Body of pancreas (tissue), 4 donors: ENCODE results near the gene ZNF608. TPM values are rescaled to one million over a fixed set of nuclear protein-coding genes. Genes with fewer than 3 reads are reported as not detected.

Source experiments
- ATAC-seq: fragments of 150-250 bp; one replicate; pipeline ENCODE4 v1.9.1; 2016
- DNase-seq, 4 donors: peaks; one replicate each; pipeline ENCODE4 v3.0.0-alpha.2; 2019
- H3K27ac ChIP-seq, 4 donors: fragments of 200-600 bp; sonication (generic); 1 replicate in 3 of 4; 2 replicates in 1 of 4; pipeline versions ENCODE4 v1.5.1 to v1.6.1; 2016 to 2019; ENCODE audit warnings: mild to moderate bottlenecking in 1 of 4, mixed read lengths in 1 of 4, moderate library complexity in 1 of 4
- H3K27me3 ChIP-seq, 2 donors: fragments of 200-600 bp; sonication (generic); one replicate each; pipeline ENCODE4 v1.6.0; 2016; ENCODE audit warnings: mild to moderate bottlenecking in 1 of 2
- H3K36me3 ChIP-seq, 2 donors: fragments of 200-600 bp; sonication (generic); replicated peaks in 1 of 2; 2 replicates each; pipeline ENCODE4 v1.5.1; 2016; ENCODE audit warnings: low read depth in 2 of 2; ENCODE audit not compliant: insufficient read depth in 1 of 2
- H3K4me1 ChIP-seq: fragments of 200-600 bp; sonication (generic); one replicate; pipeline ENCODE4 v1.6.0; 2016
- H3K4me3 ChIP-seq, 2 donors: fragments of 200-600 bp; sonication (generic); 1 replicate in 1 of 2; 2 replicates in 1 of 2; pipeline ENCODE4 v1.5.1; 2016 to 2019
- H3K9me3 ChIP-seq, 3 donors: fragments of 200-600 bp; sonication (generic); 1 replicate in 2 of 3; 2 replicates in 1 of 3; pipeline ENCODE4 v1.5.1; 2016
- POLR2A ChIP-seq, 3 donors: fragments of 450-650 bp; IDR thresholded peaks; one replicate each; pipeline ENCODE4 v1.6.1; 2016; ENCODE audit warnings: antibody characterized with exemption in 3 of 3, mild to moderate bottlenecking in 2 of 3
- WGBS, 2 donors: methylation state at CpG; one replicate each; pipeline ENCODE4 v1.1.5; 2017; 5-methylcytosine and 5-hydroxymethylcytosine counted together
- intact Hi-C: fragments of 100-400 bp; cut with DNase I; formaldehyde crosslinking; loops from one replicate; pipeline ENCODE4 v1.15.1; 2023
- total RNA-seq, 2 donors: library from RNA; depleted of rRNA; stranded (reverse); fragments of >200 nt; gene quantifications; one replicate each; pipeline ENCODE4 v1.1.0, GENCODE V29; 2016
- TF ChIP-seq, protein P1 (sequence below), 7 experiments: fragments of 450-650 bp in 4 of 7; fragments of 200-600 bp in 3 of 7; sonication (generic) in 3 of 7; IDR thresholded peaks; one replicate each; pipeline ENCODE4 v1.5.1; 2016 to 2019; ENCODE audit warnings: antibody characterized with exemption in 7 of 7

ZNF608 gene
- total RNA-seq, 2 donors from 2014 or later: 30.1 to 33.6 TPM

DNA sequence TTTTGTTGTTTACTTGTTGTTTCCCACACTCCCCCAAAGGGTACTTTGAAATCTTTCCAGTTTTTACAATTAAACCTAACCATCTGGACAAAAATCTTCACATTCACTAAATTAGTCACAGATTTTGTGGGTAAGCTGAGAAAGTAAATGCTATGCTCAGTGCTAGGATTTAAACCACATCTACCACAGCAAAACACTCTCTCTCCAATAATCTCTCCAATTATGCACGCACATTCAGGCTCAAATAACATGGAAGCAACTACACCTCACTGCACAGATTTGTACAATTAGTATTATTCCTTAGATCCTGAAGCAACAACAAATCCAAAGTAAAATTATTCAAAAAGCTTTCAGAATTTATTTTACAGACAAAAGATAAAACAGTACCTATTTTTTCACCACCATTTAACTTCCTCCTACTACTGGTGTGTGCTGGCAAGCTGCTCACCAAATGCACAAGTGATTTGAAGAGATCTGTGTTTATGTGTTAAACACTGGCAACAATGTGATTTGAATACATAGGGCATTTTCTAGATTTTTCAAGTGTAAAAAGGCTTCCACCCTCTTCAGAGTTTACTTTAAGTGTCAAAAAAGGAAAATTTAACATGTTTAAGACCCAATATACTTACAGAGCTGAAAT lies 16.6 kb downstream of the ZNF608 start:
- TF ChIP-seq, protein P1, sequence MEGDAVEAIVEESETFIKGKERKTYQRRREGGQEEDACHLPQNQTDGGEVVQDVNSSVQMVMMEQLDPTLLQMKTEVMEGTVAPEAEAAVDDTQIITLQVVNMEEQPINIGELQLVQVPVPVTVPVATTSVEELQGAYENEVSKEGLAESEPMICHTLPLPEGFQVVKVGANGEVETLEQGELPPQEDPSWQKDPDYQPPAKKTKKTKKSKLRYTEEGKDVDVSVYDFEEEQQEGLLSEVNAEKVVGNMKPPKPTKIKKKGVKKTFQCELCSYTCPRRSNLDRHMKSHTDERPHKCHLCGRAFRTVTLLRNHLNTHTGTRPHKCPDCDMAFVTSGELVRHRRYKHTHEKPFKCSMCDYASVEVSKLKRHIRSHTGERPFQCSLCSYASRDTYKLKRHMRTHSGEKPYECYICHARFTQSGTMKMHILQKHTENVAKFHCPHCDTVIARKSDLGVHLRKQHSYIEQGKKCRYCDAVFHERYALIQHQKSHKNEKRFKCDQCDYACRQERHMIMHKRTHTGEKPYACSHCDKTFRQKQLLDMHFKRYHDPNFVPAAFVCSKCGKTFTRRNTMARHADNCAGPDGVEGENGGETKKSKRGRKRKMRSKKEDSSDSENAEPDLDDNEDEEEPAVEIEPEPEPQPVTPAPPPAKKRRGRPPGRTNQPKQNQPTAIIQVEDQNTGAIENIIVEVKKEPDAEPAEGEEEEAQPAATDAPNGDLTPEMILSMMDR (IDR thresholded peaks at IDR 0.05): no peak
- no peak for TF ChIP-seq POLR2A (IDR thresholded peaks at IDR 0.05)
- Histone ChIP-seq H3K27ac (no peak overlapping the region), H3K4me3 (no peak overlapping the region), H3K4me1 (peaks cover 61% of the 10 kb centered on the region), H3K27me3 (no peaks in the 10 kb centered on the region), H3K36me3 (no peaks in the 10 kb centered on the region), H3K9me3 (no peaks in the 10 kb centered on the region)
- whole genome bisulfite sequencing, 2 donors: 81 to 94% methylated on average over 1 of the region's 1 CpG
- intact Hi-C loops: no loop called here
- ATAC-seq (no peak), DNase-seq (no peak)

DNA sequence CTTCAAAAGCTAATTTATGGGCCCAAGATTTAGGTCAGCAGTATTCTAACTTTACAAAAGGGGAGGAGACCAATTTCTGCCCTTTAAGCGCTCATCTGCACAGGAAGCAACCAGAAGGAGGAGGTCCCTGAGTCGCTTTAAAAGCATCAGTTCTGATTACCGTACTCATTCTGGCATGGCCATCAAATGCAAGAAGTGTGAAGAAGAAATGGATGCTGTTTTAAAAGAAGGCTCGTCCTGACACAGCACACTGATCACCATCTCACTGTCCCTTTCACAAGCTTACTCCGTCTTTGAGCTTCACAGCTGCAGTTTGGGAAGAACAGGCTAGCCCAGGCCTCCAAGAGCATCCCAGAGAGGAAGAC lies 17.5 kb downstream of the ZNF608 start:
- WGBS, 2 donors: 91% methylated on average over 5 of the region's 5 CpGs
- Histone ChIP-seq H3K4me3 (no peak overlapping the region), H3K27me3 (no peaks in the 10 kb centered on the region), H3K27ac (no peak overlapping the region), H3K9me3 (no peaks in the 10 kb centered on the region), H3K36me3 (no peaks in the 10 kb centered on the region), H3K4me1 (peaks cover 55% of the 10 kb centered on the region)
- DNase-seq: no peak
- TF ChIP-seq, protein P1 (IDR thresholded peaks at IDR 0.05): no peak
- no peak for TF ChIP-seq POLR2A (IDR thresholded peaks at IDR 0.05)
- no peak for ATAC-seq
- intact Hi-C loops: no loop called here

DNA sequence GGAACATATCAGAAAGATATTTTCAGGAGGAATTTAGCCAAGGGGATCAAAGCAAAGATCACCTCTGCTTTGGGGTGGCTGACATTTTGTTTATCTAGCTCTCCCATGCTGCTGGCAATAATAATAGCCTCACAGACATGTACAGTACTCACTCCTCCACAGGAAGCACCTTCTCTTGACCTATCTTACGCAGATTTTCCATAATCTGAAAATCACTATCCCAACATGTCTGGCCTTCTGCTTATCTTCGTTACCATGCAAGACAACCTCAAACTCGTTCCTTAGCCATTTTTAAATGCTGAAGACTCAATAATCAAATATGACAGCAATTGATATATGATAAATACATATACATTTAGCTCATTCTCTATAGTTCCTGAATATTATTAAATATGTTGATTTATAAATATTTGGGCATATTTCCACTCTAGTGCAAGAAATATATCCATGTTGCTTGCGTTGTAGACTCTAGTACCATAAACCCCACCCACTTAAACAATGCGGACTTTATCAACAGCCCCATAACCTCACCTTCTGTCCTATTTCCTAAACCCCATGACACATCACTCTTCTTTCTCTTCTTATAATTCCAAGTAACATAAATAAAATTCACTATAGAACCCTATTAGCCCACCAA lies 18.0 kb downstream of the ZNF608 start:
- intact Hi-C loops: no loop called here
- 84% methylated on average over 5 of the region's 5 CpGs for WGBS, 2 donors
- no peak overlapping the region for H3K27ac ChIP-seq
- no peaks in the 10 kb centered on the region for H3K9me3 ChIP-seq
- TF ChIP-seq, protein P1 (IDR thresholded peaks at IDR 0.05): no peak
- TF ChIP-seq POLR2A (IDR thresholded peaks at IDR 0.05): no peak
- H3K4me3 ChIP-seq: no peak overlapping the region
- no peak for ATAC-seq
- H3K27me3 ChIP-seq: no peaks in the 10 kb centered on the region
- no peak for DNase-seq
- no peaks in the 10 kb centered on the region for H3K36me3 ChIP-seq
- peaks cover 55% of the 10 kb centered on the region for H3K4me1 ChIP-seq

DNA sequence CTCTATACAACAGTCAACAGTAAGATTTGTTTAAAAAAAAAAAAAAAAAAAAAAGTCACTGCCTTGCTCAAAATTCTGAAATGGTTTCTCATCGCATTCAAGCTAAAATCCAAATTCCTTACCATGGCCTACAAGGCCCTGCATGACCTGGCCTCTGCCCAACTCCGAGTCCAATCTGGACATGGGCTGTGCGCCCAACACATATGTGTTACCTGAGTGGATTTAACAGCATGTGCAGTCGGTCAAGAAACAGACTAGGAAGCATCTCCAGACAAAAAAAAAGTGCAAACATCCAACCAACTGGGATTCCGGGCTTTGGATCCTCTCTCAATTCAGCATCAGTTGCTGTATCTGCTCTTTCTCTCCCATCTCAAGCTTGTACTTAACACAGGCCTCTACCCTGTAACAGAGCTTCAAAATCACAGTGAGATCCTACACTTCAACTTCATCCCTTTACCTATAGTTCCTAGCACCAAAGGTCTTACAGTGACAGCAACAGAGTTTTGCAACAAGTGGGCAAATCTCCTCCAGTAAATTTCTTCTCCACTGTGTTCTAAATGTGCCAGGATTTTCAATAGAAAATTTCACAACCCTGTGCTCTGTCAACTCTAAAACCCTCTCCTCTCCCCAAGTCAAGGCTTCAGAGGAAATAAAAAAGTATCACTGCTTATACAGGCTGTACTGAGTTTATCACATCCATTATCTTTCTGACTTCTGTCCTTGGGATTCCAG lies 19.6 kb downstream of the ZNF608 start:
- DNase-seq (no peak), ATAC-seq (no peak)
- H3K4me3 ChIP-seq: no peak overlapping the region
- no peaks in the 10 kb centered on the region for H3K9me3 ChIP-seq
- no peaks in the 10 kb centered on the region for H3K27me3 ChIP-seq
- peaks cover 43% of the 10 kb centered on the region for H3K4me1 ChIP-seq
- 92 to 93% methylated on average over 5 of the region's 5 CpGs for WGBS, 2 donors
- intact Hi-C loops: no loop called here
- TF ChIP-seq POLR2A (IDR thresholded peaks at IDR 0.05): no peak
- TF ChIP-seq, protein P1 (IDR thresholded peaks at IDR 0.05): no peak
- H3K27ac ChIP-seq: no peak overlapping the region
- H3K36me3 ChIP-seq: no peaks in the 10 kb centered on the region
